HG03095 (cell line): Measurements from ENCODE around the gene OSBPL3.

Experiments
- ATAC-seq: cut with Tn5 transposase; IDR thresholded peaks from one replicate; pipeline ENCODE4 v1.9.1; 2021; ENCODE audit warnings: moderate library complexity; ENCODE audit not compliant: unreplicated experiment

Gene OSBPL3

DNA sequence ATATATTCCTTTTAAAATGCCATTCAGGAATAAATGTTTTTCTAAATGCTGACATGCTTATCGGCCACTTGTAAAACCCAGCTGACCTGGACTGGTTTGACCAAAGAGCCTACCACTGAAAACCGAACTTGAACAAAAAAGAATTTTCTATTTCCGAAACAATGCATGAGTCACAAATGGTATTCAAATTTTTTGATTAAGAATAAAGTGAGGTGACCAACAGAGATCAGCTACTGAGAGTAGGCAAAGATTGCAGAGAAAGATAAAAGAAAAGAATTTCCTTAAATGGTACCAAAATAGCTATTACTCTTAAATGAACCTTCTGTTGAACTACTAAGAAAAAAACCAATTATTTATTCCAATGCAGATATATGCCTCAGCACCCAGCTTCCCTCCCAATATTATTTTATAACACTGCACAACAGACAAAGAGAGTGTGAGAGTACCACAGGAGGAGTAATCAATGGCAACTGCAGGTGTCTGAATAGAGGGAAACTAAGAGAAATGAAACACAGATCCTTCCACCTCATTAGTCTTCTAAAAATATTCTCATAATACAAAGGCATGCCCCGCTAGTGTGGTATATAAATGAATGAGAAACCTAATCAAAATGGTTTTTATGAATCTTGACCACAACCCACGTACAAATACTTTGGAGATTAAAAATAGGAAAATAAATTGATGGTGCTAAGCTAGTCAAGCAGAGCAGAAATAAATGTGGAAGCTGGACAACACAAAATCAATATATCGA, 20.1 kb downstream of the OSBPL3 start:
- no peak for ATAC-seq

DNA sequence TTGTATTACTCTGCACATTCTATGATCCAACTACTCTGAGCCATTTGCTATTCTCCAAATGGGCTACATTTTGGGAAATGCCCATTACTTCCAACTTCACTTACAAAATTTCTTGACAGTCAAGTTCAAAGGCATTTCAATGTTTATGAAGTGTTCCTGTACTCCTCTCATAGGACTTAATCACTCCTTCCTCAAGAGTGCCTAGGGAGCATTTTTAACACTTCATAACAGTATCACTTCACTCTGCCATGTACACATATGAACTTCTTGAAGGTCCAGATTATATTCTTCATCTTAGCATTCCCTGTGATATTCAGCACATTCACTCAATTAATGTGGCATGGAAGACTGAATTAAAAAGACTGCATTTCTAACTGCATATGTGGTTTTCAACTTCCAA, 21.6 kb downstream of the OSBPL3 start:
- ATAC-seq = no peak

DNA sequence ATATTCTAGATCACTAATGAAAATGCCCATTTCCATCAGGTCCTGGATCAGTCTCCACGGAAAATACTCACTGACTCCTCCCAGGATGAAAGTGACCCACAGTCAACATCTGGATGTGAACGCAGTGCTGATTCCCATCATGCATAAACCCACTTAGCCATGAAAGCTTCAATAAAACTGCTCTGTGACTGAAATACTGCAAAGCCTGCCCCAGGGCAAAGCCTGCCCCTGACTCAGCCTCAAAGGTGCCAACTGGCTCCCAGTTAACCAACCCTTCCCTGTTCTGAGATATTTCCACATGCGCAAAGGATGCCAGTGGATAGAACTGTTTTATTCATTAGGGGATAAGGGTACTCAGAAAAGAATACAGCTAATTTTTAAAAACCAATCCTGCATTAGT, 24.0 kb downstream of the OSBPL3 start:
- ATAC-seq = no peak

DNA sequence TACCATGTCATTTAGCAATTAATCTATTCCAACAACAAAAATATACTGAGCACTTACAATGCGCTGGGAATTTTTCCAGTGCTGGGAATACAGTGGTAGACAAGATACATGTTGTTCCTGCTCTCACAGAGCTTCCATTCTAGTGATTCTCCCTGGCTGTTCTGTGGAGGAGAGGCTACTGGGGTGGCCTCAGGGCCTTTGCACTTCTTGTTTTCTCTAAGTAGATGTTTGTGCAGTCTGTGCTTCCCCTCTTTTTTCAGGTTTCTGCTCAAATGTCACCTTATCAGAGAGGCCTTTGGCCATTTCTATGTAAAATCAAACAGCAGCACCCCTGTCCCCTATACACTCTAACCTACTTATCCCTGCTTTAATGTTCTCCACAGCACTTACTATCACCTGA, 24.7 kb downstream of the OSBPL3 start:
- no peak for ATAC-seq

DNA sequence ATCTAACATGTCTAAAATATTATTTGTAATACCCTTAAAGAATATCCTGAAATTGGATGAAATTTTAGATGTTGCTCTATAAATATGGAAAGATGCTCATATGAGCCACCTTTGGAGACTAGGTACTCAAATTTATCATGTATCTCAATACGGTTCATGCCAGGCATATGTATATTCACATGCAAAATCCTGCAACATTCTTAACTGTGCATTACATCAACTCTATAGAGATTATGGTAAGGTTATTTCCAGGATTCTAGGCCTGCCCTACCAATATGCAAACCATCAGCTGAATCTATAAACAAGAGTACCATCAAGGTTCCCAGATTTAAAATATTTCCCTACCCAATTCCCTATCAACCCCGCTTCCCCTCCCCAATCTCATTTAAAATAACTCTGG, 27.5 kb downstream of the OSBPL3 start:
- ATAC-seq = no peak

DNA sequence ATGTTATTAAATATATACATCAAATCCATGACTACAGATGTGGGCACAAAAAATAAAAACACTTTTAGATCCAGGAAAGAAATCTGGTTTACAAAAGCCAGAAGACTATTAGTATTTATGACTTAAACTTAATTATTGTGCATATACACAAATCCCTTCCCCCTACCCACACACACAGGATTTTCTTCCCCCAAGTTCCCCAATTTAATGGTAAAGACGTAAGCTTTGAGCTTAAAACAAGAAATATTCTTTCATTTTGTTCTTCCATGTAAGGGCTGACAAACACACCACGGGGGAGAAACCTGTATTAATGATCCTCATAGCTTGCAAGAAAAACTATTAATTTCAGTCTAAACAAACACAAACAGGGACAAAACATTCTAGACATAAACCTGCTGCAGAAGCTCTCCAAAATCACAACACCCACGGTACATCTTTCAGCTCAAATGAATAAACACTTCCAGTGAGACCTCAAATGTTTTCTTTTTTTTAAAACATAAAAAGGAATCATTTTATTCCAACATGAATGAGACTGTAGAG, 28.5 kb downstream of the OSBPL3 start:
- no peak for ATAC-seq

DNA sequence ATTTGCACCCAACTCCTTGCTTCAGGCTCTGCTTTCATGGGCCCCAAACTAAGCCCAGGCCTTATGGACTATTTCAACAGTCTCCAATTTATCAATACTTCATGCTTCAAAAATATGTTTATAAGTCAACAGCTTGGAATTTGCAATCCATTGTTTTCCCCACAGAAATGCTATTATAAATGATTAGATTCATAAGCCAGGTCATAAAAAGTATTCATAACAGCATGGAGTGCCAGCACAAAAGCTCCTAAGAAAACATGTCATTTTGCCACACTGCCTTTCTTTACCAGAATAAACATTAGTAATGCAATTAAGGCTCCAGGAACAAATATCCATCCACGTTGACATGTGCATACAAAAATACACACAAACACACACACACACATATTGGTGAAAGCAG, 30.1 kb downstream of the OSBPL3 start:
- no peak for ATAC-seq

DNA sequence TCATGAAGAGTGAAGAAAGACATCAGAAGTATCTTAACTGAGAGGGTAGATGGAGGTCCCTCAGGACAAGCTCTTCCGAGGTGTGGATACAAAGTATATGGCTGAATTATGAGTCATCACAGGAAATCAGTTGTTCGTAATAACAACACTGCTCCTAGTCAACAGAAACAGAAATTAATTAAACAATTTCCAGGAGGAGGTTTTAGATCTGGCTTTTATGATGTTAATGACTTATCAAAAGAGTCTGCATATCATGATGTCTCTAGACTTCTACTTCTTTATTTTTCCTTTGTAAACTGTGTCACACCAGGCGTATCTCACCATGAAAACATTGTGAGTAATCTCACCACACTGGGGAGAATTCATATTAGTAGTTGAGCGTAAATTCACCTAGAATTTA, 31.2 kb downstream of the OSBPL3 start:
- no peak for ATAC-seq

DNA sequence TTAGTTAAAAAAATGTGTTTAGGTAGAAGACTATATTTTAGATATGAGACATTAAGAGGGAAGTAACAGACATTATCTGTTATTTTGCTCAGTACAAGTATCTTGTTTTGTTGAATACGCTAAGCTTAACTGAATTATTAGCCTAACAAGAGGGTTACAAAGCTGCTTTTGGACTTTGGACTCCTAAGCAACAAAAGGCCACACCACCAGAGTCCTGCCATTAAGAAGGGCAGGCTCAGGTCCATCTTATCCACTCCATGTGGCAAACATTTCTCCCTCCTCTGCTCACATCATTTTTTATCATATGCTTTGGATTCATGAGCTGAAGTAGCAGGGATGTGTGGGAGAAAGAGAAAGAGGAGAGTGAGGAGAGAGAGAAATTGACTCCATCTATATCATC, 33.5 kb downstream of the OSBPL3 start:
- no peak for ATAC-seq

DNA sequence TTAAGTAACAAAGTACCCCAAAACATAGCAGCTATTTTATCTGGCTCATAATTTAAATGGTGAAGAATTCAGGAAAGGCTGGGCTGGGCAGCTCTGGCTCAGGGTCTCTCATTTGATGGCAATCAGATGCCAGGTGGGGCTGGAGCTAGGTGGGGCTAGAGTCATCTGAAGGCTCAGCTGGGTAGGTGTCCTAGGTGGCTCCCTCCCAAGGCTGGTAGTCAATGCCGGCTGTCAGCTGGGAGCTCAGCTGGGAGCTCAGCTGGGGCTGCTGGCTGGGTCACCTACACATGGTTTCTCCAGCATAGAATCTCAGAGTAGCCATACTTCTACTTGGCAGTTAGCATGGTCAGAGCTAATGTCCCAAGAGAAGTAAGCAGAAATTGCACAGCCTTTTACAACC, 34.1 kb downstream of the OSBPL3 start:
- ATAC-seq = no peak

DNA sequence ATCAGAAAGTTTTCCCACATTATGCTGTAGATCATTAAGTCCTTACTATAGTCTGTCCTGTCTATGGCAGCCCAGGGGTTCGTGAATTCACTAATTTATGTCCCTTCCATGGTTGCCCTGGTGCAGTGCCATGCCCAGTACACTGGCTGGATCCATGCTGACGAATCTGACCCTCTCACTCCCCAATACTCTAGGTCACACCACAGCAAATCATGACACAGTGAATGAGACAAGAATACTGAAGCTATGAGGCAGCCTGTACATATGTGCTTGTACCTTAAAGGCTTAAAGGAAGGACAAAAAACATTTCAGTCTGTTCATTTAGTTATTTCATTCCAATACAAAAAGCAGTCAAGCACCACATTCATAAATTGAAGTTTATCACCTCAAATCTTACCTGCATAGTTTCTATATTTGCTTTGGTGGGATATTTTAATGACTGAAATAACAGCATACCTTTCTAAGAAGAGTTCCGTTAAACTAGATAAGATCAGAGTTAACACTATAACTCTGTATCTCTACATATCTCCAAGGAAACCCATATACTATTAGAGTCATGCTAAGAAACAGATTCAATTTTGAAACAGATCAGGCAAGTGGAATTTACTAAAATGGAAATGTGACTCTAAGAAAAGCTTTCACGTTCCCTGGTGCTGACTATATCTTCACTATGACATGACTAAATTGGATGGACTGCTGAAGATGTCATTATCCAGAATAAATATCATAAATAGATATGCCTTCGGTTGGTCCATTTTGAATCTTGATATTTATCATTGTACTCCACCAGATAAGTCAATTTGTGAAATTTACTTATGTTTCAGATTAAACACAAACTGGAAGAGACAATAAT, 36.7 kb downstream of the OSBPL3 start:
- ATAC-seq = no peak

DNA sequence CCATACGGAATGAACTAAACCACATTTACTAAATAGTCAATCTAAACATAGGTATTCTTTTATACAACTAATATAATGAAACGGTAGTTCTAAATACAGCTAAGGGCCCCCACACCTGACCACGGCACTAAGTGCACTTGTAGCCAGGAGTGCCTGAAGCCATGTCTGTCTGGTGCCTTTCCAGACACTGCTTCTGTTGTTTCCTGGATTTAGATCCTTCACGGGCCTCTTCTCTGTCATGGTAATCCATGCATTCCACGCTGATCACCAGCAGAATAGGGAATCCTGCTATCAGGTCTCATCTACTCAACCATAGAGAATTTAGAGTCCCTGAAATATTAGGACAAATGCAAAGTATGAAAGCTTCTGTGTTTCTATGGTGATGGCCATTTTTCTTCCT, 37.8 kb downstream of the OSBPL3 start:
- no peak for ATAC-seq

DNA sequence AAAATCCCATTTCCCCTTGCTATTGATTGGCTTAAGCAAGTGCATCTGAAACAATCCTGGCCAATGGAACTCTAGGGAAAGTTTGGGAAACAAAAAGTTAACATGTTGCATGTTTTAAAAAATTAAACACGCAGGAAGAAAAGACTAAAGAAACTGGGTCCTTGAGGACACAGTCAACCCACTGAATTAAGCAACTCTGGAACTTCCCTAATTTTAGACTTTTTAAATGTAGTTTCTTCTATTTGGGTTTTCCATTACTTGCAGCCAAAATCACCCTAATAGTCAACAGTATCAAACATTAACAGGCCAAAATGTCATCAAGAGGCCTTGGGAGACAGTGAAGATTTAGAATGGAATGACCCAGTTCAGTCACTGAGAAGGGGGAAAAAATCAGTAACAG, 40.6 kb downstream of the OSBPL3 start:
- no peak for ATAC-seq

DNA sequence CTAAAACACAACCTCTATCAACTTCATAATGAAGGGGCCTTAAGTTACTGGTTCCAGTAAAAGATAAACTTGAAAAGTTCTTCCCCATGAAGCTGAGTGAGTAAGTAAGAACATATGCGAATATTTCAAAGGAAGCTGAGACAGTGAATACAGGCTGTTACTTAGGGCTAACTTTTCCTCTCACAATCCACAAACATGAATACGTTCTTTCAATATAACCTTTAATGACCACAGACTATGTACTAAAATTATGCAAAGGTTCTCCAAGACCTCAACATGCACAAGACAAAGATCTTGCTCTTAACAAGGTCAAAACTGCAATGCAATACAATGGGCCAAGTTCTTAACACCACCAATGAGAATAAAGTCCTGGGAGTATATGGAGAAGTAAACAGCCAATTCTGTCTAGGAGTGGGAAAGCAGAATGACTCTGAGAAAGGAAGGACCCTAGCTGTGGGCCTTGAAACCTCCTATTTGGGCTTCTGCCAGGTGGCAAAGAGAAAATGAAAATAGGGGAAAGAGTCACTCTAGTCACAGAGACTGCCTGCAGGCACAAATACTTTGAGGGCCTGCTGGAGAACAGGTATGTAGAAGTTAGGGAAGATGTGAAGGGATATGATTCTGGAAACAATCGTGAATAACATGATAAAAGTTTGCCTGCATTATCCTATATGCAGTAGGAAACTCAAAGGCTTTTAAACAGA, 43.7 kb downstream of the OSBPL3 start:
- ATAC-seq = no peak

DNA sequence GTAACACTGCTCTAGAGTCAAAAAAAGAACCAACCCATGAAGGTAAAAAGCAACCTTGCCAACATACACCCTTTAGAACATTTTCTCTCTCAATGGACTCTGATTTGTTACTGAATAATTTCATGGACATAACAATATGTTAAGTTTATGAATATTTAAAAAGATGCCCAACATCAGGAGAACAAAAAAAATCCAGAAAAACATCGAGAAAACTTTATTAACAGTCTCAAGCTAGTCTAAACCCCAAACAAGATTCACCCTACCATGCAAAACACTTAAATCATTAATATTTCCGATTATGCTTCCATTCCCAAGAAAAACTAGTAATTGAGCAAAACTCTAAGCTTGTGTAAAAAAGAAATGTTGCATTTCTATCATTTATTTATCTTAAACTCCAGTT, 46.7 kb downstream of the OSBPL3 start:
- ATAC-seq = no peak

DNA sequence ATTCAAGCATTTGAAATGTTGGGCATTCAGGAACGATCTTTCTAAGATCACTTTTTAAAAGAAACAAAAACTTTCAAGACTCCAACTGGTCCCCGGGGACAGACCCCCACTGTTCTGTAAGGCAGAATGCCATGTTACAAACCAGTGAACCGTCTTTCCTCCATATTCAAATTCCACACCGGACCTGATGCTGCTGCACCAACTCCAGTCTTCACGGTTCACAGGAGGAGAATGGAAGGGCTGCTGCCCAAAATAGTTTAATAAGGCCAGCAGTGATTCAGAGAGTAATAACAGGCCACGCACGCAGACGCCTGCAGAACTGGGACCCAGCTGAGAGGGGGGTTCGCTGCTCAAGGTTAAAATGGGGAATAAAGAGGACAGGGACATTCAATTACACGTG, 47.2 kb downstream of the OSBPL3 start:
- no peak for ATAC-seq

DNA sequence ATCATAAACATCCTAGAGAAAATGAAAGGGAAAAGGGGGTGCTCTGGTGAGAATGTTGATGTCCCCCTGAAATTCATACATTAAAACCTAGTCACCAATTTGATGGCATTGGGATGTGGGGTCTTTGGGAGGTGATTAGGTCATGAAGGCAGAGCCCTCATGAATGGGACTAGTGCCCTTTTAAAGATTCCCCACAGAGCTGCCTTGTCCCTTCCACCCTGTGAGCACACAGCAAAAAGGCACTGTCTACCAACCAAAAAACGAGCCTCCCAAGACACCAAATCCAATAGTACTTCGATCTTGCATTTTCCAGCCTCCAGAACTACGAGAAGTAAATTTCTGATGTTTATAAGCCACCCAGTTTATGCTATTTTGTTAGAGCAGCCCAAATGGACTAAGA, 47.6 kb downstream of the OSBPL3 start:
- no peak for ATAC-seq

DNA sequence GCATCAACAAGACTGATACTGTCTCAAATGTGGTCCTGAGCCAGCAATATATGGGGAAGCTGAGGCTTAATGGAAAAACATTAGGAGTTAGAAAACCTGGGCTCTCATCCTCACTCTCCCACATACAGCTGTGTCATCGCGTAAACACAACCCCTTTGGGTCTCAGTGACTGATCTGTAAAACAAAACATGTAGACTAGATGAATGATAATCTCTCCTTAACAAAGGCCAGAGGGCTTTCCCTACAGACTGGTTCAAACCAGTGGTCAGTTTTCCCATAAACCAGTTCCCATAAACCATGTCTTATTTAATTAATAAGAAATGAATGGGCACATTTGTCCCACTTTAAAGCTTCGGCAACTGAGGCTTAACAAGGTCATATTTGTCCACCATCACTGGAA, 48.1 kb downstream of the OSBPL3 start:
- no peak for ATAC-seq

DNA sequence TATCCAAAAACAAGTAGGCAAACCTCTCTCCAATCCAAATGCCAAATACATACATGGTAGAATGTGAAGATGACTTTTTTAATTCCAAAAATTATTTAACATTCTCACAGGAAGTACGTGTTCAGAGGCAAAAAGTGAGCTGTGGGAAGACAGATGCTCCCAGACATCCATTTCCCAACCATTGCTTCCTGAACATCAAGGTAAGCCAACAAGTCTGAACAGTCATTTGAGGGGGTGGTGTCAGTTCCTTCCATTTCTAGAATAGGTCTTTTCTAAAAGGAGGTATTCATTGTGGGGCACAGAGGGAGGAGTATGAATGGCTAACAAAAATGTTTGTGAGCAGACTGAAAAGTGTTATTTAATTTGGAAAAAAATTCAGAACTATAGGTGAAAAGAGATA, 49.1 kb downstream of the OSBPL3 start:
- no peak for ATAC-seq

DNA sequence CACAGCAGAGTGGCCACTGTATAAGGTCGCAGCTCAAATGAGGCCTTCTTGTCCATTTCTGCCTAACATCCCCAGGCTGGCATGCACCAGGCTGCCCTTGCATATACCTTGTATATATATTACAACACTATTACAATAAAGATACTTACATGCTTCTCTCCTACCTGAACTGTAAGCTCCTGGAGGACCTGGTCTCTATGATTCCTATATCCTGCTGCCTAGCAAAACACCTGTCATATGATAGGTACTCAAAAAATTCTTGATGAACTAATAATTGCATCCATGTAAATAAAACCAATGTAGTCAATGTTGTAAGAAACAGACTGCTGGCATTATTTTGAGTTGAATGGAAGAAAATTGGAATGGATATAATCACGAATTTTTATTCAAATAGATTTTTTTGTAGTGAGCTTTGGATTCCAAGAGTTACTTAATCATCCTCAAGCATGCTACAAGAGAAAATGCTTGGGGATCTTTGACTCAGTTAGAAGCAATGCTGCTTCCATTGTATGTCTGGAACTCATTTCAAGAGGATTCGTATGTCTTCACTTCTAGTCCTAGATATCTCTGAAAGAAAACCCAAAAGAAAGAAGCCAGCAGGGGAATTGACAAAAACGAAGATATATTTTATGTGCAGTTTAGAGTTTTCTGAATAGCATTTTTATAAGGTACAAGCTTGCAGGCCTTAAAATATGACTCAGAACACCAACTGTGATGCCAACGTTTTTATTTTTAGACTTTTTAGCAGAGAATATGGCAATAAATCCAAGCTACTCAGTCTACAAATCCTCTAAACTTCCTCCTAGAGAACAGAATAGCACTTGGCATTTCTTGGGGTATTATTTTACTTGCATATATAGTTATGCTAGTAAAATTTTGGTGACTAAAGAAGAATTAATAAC, 53.1 kb downstream of the OSBPL3 start:
- ATAC-seq = no peak

DNA sequence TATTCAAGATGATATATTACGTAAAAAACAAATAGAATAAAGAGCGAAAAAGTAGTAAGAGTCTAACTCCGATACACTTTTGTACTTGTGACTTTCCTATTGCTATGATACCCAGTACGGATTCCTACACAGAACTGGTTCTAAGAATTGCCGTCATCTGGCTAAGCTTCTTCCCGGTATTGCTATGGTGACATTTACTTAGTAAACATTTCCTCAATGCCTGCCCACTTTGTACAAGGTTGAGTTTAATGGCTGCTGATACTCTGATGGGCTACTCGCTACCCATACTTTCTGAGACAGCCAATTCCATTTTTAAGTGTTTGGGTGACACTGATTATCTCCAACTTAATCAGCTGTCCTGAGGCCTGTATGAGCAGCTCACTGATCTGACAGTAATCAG, 55.6 kb downstream of the OSBPL3 start:
- ATAC-seq = no peak
